Stimulated activated CD8-positive, alpha-beta memory T cell treated with anti-CD3 and anti-CD28 coated beads, Interleukin-4, amount 100 ng/mL, for 4 hours (primary cell): ENCODE measurements around the gene FER.

Experiments used
- DNase-seq, 2 donors: peaks; one replicate each; pipeline ENCODE4 v3.0.0-alpha.2; 2020; ENCODE audit warnings: low read depth in 2 of 2, low spot score in 1 of 2

FER gene

DNA sequence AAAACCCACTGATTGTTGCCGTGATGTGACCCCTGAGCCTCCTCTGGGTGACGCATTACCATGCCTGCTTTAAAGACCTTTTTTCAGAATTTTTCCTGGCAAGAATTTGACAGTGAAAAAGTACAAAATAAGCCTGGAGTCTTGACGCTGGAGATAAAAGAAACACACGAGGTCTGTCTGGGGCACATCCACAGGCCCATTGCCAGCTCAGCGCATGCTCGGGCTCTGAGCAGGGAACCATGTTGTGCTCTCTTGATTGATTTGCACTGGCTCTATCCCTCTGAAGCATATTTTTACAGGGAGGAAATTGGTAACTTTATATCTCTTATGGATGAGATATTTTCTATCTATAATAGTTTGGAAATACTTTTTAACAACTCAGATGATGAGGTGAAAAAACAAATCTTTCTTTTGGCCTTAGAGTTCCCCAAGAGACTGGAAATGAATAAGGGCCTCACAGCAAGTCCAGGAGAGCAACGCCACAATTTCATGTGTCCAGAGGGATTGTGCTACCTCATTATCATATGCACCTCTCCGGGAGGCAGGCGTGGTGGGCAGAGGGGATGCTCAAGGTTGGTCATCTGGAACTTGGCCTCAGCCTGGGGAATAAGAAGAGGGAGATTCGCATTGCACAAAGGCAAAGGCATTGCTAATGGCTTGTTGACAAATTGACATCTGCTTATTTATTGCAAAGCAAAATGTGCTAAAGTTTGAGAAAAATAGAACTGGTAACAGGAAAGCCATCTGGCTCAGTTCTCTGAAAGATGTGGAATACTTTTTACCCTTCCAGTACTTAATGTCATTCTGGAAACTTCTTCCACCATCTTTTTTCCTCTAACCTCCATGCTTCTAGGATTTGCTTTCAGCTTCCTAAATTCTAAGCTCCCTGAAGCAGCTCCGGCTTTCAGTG is 478.3 kb downstream of the FER start:
- DNase-seq: no peak

DNA sequence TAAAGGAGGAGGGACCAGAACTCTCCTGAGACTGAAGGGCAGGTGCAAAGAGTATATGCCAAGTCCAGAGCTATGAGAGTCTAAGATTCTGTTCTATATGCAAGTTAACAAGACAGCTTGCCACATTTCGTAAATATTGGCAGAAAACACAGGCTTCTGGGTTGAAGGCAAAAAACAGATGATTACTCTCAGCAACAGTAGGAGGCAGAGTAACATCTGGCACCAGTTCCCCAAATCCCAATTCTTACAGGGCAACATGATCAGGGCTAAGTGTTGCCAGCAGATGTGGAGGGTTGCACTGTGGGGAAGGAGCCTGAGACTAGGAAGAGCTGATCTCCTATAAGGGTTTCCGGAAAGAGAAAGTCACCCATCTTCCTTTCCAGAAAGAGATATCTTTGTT is 482.7 kb downstream of the FER start:
- DNase-seq: no peak

DNA sequence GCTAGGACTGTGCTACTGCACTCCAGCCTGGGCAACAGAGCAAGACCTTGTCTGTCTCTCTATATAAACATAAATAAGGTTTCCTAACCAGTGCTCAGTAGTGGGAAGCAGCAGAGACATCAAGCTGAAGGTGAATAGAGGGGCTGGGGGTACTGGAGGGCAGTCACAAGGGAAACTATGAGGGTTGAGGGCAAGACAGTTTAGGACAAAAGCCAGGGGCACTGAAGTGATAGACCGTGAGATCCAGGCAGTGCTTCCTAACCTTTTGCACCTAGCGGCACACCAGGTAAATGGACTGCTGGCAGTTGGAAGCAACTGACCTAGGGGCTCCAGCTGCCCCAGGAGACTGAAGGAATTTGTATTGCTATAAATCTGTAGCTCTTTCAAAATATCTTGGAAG is 483.6 kb downstream of the FER start:
- no peak for DNase-seq

DNA sequence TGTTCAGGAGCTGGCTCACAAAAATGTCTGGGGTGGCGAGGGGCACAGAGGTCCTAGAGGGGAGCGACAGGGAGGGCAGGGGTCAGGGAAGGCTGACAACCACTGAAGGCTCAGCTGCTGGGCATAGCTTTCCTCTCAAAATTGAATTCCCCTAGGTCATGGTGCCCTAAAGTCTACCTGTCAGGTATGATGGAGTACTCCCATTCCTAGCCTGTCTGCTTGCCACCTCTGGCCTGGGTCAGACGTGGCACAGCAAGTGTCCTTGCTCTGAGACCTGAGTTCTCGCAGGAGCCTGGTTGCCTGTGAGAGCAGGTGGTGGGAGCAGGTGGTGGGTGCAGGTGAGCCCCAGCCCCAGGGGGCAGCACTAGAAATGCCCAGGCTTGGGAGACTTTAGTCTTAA is 486.7 kb downstream of the FER start:
- no peak for DNase-seq

DNA sequence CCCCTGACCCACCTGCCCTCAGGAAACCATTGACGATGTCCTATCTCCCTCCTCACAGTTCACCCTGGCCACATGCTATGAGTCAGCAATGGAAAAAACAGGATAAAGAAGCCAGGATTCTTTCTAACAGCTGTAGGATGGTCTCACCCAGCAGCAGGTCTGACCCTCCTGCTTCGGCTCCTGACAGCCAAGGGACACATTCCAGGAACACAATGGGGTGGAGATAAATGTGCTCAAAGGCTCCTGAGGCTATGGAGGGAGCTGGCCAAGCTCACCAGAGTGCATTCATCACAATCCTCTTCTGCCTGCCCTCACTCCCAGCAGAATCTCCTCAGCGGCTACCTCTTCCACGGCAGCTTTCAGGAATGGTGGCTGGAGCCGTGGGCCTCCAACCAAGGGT is 491.8 kb downstream of the FER start:
- DNase-seq: no peak

DNA sequence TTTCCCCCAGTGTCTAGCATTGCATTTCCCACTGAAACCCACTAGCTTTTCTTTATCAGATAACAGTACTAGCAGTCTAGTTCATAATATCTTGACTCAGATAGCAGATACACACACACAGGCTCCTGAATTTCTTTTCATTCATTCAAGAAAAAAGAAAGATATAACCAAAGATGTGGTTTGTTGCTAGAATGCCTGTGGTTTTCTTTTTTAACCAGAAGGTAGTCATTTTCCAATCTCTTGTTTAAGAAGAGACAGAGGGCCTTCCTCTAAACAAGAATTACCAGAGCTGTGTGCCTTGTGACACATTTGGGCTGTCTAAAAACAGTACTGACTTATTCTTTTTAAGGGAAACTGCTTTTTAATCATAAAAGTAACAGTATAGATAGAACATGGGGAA is 494.8 kb downstream of the FER start:
- DNase-seq: no peak

DNA sequence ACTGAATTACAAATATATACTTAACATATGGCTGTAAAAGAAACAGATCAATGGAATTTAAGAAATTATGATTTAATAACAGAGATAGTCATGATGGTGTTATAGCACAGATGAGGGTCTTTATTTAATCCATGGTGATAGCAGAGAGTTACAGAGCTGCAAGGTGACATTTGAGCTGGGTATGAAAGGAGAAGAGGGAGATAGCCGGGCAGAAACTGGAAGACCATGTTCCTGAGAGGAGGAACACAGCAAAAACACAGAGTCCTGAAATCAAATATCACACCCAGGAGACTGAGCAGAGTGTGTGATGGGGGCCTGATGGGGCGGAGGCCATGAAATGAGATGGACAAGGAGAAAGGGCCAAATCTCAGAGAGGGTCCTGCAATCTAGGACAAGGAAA is 498.7 kb downstream of the FER start:
- no peak for DNase-seq
